HCT116 (cell line): ENCODE results near the gene NCLN. TPM values are rescaled to one million over a fixed set of nuclear protein-coding genes. Genes with fewer than 3 reads are reported as not detected.

ENCODE experiments used
- ATAC-seq: fragments of 200-7000 bp; cut with Tn5 transposase; 2 replicates; pipeline ENCODE4 v1.9.1; 2020; ENCODE audit warnings: mild to moderate bottlenecking, moderate library complexity
- BruUV-seq: library from RNA; stranded (reverse); fragments of 400-500 nt; replicated peaks from 2 replicates; lab custom pipeline; 2021; lab: Mats Ljungman, UMichigan
- CTCF ChIA-PET: fragments of 300-600 bp; sonication (Branson Sonifier 250); formaldehyde crosslinking; loops from one replicate; lab custom pipeline; 2021; ENCODE audit warnings: antibody characterized with exemption; lab: Charles Lee
- POLR2A ChIA-PET: fragments of 300-600, 350-600 bp; sonication (Branson Sonifier 250); formaldehyde crosslinking; loops from one replicate; lab custom pipeline; 2021; ENCODE audit warnings: antibody characterized with exemption; lab: Charles Lee
- RAD21 ChIA-PET, 2 experiments: fragments of 300-600 bp; sonication (Branson Sonifier 250); formaldehyde crosslinking; loops; one replicate each; lab custom pipeline; 2023; ENCODE audit warnings: low total read pairs in 2 of 2; ENCODE audit not compliant: uncharacterized antibody in 2 of 2, unreplicated experiment in 2 of 2, low non-redundant PET in 1 of 2; lab: Charles Lee
- DNase-seq: peaks from one replicate; pipeline ENCODE4 v3.0.0-alpha.2; 2010; ENCODE audit warnings: low read depth, low spot score
- H2AFZ ChIP-seq: fragments of 200-600 bp; shearing (Covaris generic), sonication (generic); 2 replicates; pipeline ENCODE4 v1.6.1; 2017; ENCODE audit warnings: low read depth, mixed run types, mixed read lengths, antibody characterized with exemption, low read length; ENCODE audit not compliant: poor library complexity, severe bottlenecking
- H3K27ac ChIP-seq: 2 replicates; pipeline ENCODE4 v1.5.1; 2012; ENCODE audit warnings: low read depth, low read length
- H3K27me3 ChIP-seq: fragments of 200-600 bp; sonication (generic); 2 replicates; pipeline ENCODE4 v1.6.1; 2016; ENCODE audit warnings: mixed run types, low read length, mixed read lengths; ENCODE audit not compliant: insufficient read depth
- H3K36me3 ChIP-seq, 2 experiments: fragments of 200-500 bp in 1 of 2; fragments of 200-600 bp in 1 of 2; sonication (Bioruptor generic) in 1 of 2; sonication (generic) in 1 of 2; 2 replicates each; pipeline versions ENCODE4 v1.5.1 to v1.6.1; 2014 to 2016; ENCODE audit warnings: low read length in 2 of 2, inconsistent platforms in 1 of 2, mixed read lengths in 1 of 2, mixed run types in 1 of 2; ENCODE audit not compliant: insufficient read depth in 2 of 2, control insufficient read depth in 1 of 2
- H3K4me1 ChIP-seq, 2 experiments: fragments of 200-600 bp in 1 of 2; sonication (generic) in 1 of 2; 2 replicates each; pipeline versions ENCODE4 v1.5.1 to v1.6.1; 2012 to 2017; ENCODE audit warnings: low read length in 2 of 2, inconsistent platforms in 1 of 2, mild to moderate bottlenecking in 1 of 2, mixed read lengths in 1 of 2, mixed run types in 1 of 2, moderate library complexity in 1 of 2; ENCODE audit not compliant: insufficient read depth in 2 of 2, control insufficient read depth in 1 of 2
- H3K4me2 ChIP-seq: fragments of 200-600 bp; sonication (generic); 2 replicates; pipeline ENCODE4 v1.6.1; 2017; ENCODE audit warnings: mixed run types, low read length, mixed read lengths
- H3K4me3 ChIP-seq, 2 experiments: fragments of 200-600 bp in 1 of 2; sonication (generic) in 1 of 2; replicated peaks in 1 of 2; 2 replicates each; pipeline ENCODE4 v1.5.1; 2011 to 2016; ENCODE audit warnings: low read length in 2 of 2, control low read depth in 1 of 2, low read depth in 1 of 2, mild to moderate bottlenecking in 1 of 2, mixed read lengths in 1 of 2, mixed run types in 1 of 2
- H3K79me2 ChIP-seq: fragments of 200-600 bp; sonication (generic); 2 replicates; pipeline ENCODE4 v1.6.1; 2017; ENCODE audit warnings: mild to moderate bottlenecking, mixed run types, low read length, moderate library complexity, mixed read lengths; ENCODE audit not compliant: insufficient read depth
- H3K9ac ChIP-seq: fragments of 200-600 bp; sonication (generic); 2 replicates; pipeline ENCODE4 v1.6.1; 2016; ENCODE audit warnings: low read length, mixed read lengths
- H3K9me2 ChIP-seq: fragments of 200-600 bp; sonication (generic), shearing (Covaris generic); 2 replicates; pipeline ENCODE4 v1.6.1; 2017; ENCODE audit warnings: mixed run types, mild to moderate bottlenecking, moderate library complexity; ENCODE audit not compliant: insufficient read depth
- H3K9me3 ChIP-seq, 2 experiments: fragments of 200-500 bp in 1 of 2; fragments of 200-600 bp in 1 of 2; sonication (Bioruptor generic) in 1 of 2; sonication (generic) in 1 of 2; 2 replicates each; pipeline ENCODE4 v1.6.1; 2014 to 2017; ENCODE audit warnings: low read length in 2 of 2, mixed read lengths in 2 of 2, inconsistent platforms in 1 of 2, low read depth in 1 of 2, mild to moderate bottlenecking in 1 of 2, mixed run types in 1 of 2, moderate library complexity in 1 of 2; ENCODE audit not compliant: control insufficient read depth in 1 of 2, insufficient read depth in 1 of 2
- H4K20me1 ChIP-seq: fragments of 200-600 bp; sonication (generic), shearing (Covaris generic); 2 replicates; pipeline ENCODE4 v1.6.1; 2017; ENCODE audit warnings: mixed run types, mild to moderate bottlenecking, moderate library complexity; ENCODE audit not compliant: insufficient read depth
- CEBPB ChIP-seq: IDR thresholded peaks from 2 replicates; pipeline ENCODE4 v1.6.1; 2012; ENCODE audit warnings: low read depth
- EGR1 ChIP-seq: IDR thresholded peaks from 2 replicates; pipeline ENCODE4 v1.6.1; 2012; ENCODE audit warnings: low read depth
- EZH2 ChIP-seq: fragments of 200-600 bp; sonication (generic); IDR thresholded peaks from 2 replicates; pipeline ENCODE4 v1.6.1; 2017; ENCODE audit warnings: antibody characterized with exemption, mixed run types
- EZH2phosphoT487 ChIP-seq: fragments of 200-600 bp; IDR thresholded peaks from 2 replicates; pipeline ENCODE4 v1.6.1; 2018; ENCODE audit warnings: antibody characterized with exemption, borderline replicate concordance
- FOSL1 ChIP-seq: IDR thresholded peaks from 2 replicates; pipeline ENCODE4 v1.6.1; 2012; ENCODE audit warnings: low read depth
- MAX ChIP-seq: IDR thresholded peaks from 2 replicates; pipeline ENCODE4 v1.6.1; 2012
- POLR2A ChIP-seq: IDR thresholded peaks from 2 replicates; pipeline ENCODE4 v1.7.0; 2011; ENCODE audit warnings: borderline replicate concordance; ENCODE audit not compliant: insufficient read depth, insufficient read length; ENCODE audit errors: extremely low read depth
- POLR2AphosphoS5 ChIP-seq: IDR thresholded peaks from 2 replicates; pipeline ENCODE4 v1.6.1; 2011; ENCODE audit warnings: mild to moderate bottlenecking, low read depth, low read length, moderate library complexity
- RAD21 ChIP-seq: IDR thresholded peaks from 2 replicates; pipeline ENCODE4 v1.6.1; 2012; ENCODE audit warnings: low read depth, mild to moderate bottlenecking
- SIN3A ChIP-seq: IDR thresholded peaks from 2 replicates; pipeline ENCODE4 v1.6.1; 2012; ENCODE audit warnings: low read depth
- SP1 ChIP-seq: IDR thresholded peaks from 2 replicates; pipeline ENCODE4 v1.6.1; 2012; ENCODE audit warnings: low read depth
- SRF ChIP-seq: IDR thresholded peaks from 2 replicates; pipeline ENCODE4 v1.6.1; 2012; ENCODE audit warnings: low read depth
- TCF7L2 ChIP-seq: IDR thresholded peaks from 2 replicates; pipeline ENCODE4 v1.7.0; 2011; ENCODE audit warnings: borderline replicate concordance, inconsistent platforms; ENCODE audit not compliant: insufficient read depth, insufficient read length; ENCODE audit errors: extremely low read depth
- YY1 ChIP-seq: IDR thresholded peaks from 2 replicates; pipeline ENCODE4 v1.6.1; 2011; ENCODE audit warnings: low read length, low read depth, moderate library complexity, mild to moderate bottlenecking; ENCODE audit not compliant: insufficient replicate concordance; ENCODE audit errors: extremely low read depth
- ZBTB33 ChIP-seq: IDR thresholded peaks from 2 replicates; pipeline ENCODE4 v1.6.1; 2011; ENCODE audit warnings: mild to moderate bottlenecking, low read length, moderate library complexity; ENCODE audit not compliant: insufficient replicate concordance; ENCODE audit errors: extremely low read depth
- ZNF274 ChIP-seq: fragments of 200-500 bp; sonication (Bioruptor generic); IDR thresholded peaks from 2 replicates; pipeline ENCODE4 v1.6.1; 2014; ENCODE audit warnings: mild to moderate bottlenecking, low read depth, low read length, inconsistent platforms
- intact Hi-C: fragments of 100-400 bp; cut with micrococcal nuclease; formaldehyde crosslinking; loops from 2 replicates; pipeline ENCODE4 v1.10.0; 2022
- total RNA-seq: library from RNA; stranded (reverse); gene quantifications from one replicate; pipeline ENCODE4 v1.2.1, GENCODE V29; 2021; ENCODE audit not compliant: unreplicated experiment

NCLN gene
- total RNA-seq, 1 experiment from 2014 or later, result 119 TPM

- intact Hi-C loops, result no loop called here
- Histone ChIP-seq H3K27ac (no peak overlapping the region), H3K9ac (no peak overlapping the region), H3K4me3 (no peak overlapping the region), H3K4me2 (no peak overlapping the region), H3K9me2 (no peaks in the 10 kb centered on the region), H3K27me3 (peaks cover 11% of the 10 kb centered on the region), H3K36me3 (no peaks in the 10 kb centered on the region), H3K9me3 (no peaks in the 10 kb centered on the region), H3K4me1 (no peaks in the 10 kb centered on the region), H3K79me2 (no peaks in the 10 kb centered on the region), H2AFZ (no peak overlapping the region), H4K20me1 (no peaks in the 10 kb centered on the region)
- ATAC-seq (no peak), DNase-seq (no peak)
- ChIA-PET POLR2A (no interaction called here), CTCF (no interaction called here), RAD21 (no interaction called here)
- no peak for TF ChIP-seq EZH2phosphoT487
- no peak for TF ChIP-seq SRF
- TF ChIP-seq ZNF274, result no peak
- no peak for TF ChIP-seq TCF7L2
- TF ChIP-seq MAX, result no peak
- TF ChIP-seq RAD21, result no peak
- TF ChIP-seq EZH2, result no peak
- TF ChIP-seq SIN3A, result no peak
- TF ChIP-seq CEBPB, result no peak
- TF ChIP-seq POLR2A, result no peak
- no peak for TF ChIP-seq ZBTB33
- TF ChIP-seq EGR1, result no peak
- no peak for TF ChIP-seq SP1
- TF ChIP-seq POLR2AphosphoS5, result no peak
- TF ChIP-seq FOSL1, result no peak
- TF ChIP-seq YY1, result no peak
- BruUV-seq, result no TSS peak
Measured at GRCh38 chr19:3239367-3239766, 53.6 kb downstream of the NCLN start.
